ACC112 (cell line): Measurements from ENCODE around the gene FLT4.

Source experiments
- H2AFZ ChIP-seq: fragments of 200-600 bp; sonication (generic); one replicate; pipeline ENCODE4 v1.6.0; 2017; ENCODE audit warnings: antibody characterized with exemption, low read length; ENCODE audit not compliant: unreplicated experiment
- H3K27ac ChIP-seq: fragments of 200-600 bp; sonication (generic); 2 replicates; pipeline ENCODE4 v1.5.1; 2014; ENCODE audit warnings: low read depth, mild to moderate bottlenecking, antibody characterized with exemption, low read length, moderate library complexity
- H3K27me3 ChIP-seq: fragments of 200-600 bp; sonication (generic); 2 replicates; pipeline ENCODE4 v1.6.1; 2014; ENCODE audit warnings: mild to moderate bottlenecking, antibody characterized with exemption, low read length, moderate library complexity, mixed read lengths; ENCODE audit not compliant: insufficient read depth
- H3K36me3 ChIP-seq: fragments of 200-600 bp; sonication (generic); 2 replicates; pipeline ENCODE4 v1.6.1; 2016; ENCODE audit warnings: mild to moderate bottlenecking, antibody characterized with exemption, low read length, moderate library complexity, mixed read lengths; ENCODE audit not compliant: insufficient read depth
- H3K4me1 ChIP-seq: fragments of 200-600 bp; sonication (generic); one replicate; pipeline ENCODE4 v1.6.1; 2016; ENCODE audit warnings: low read length, mixed read lengths; ENCODE audit not compliant: insufficient read depth, unreplicated experiment, control insufficient read depth
- H3K4me3 ChIP-seq: fragments of 200-600 bp; sonication (generic); 2 replicates; pipeline ENCODE4 v1.5.1; 2014; ENCODE audit warnings: mild to moderate bottlenecking, low read depth, low read length
- H3K79me2 ChIP-seq: fragments of 200-600 bp; sonication (generic); one replicate; pipeline ENCODE4 v1.6.0; 2016; ENCODE audit warnings: low read length; ENCODE audit not compliant: control insufficient read depth, unreplicated experiment, insufficient read depth

The FLT4 gene

DNA sequence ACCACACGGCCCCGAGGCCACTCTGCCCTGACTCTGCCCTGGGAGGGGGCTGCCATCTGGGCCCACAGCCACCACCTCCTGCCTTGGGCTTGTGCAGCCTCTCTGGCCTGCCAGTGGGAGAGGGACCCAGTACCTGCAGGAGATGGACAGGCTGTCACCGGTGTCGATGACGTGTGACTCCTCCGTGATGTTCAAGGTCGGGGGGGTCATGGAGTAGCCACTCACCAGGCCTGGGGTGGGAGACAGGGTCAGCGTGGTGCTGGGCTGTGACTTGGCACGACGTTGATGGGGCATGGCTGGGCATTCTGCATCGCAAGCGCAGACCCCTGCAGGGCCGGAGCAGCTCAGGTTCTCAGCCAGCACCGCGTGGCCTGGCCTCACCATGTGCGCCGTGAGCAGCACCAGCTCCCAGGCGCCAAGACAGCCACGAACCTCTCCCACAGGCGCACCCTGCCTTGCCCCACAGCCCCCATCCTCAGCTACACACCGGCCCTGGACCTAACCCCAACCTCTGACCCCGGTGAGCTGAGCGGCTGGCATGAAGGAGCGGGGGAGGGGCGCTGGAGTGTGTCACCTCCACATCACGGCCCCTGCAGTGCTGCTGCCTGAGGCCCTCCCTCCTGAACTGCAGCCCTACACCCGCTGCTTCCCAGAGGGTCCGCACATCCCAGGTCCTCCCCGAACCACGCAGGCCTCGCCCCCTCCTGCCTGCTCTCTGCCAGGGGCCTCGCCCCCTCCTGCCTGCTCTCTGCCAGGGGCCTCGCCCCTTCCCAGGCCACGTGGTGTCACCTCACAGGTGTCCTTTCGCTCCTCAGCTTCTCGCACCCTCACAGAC, 17.6 kb downstream of the FLT4 start:
- H3K27me3 ChIP-seq: 0 out of 2 replicates have a peak, but pooled peaks cover 2% of the 10 kb centered on the region
- no peaks in the 10 kb centered on the region for H3K79me2 ChIP-seq
- no peak overlapping the region for H2AFZ ChIP-seq
- no peaks in the 10 kb centered on the region for H3K36me3 ChIP-seq
- H3K27ac ChIP-seq: no peak overlapping the region
- H3K4me3 ChIP-seq: no peak overlapping the region
- no peaks in the 10 kb centered on the region for H3K4me1 ChIP-seq

DNA sequence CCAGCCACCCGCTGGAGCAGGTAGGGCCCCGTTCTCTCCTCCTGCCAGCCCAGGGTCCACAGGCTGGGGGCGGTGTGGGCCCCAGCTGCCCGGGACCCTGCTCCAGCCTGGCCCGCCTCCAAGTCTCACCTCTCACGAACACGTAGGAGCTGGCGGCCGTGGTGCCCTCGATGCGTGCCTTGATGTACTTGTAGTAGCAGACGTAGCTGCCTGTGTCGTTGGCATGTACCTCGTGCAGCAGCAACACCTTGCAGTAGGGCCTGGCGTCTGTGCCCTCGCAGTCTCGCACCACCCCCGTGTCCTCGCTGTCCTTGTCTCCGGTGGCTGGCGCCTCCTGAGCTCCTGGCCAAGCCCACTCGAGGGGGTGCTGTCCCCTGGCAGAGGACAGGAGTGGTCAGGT, 19.0 kb downstream of the FLT4 start:
- Histone ChIP-seq H3K4me1 (no peaks in the 10 kb centered on the region), H3K27ac (no peak overlapping the region), H3K36me3 (no peaks in the 10 kb centered on the region)

GRCh38 chr5:180629831-180630382, 19.5 kb downstream of the FLT4 start:
- no peaks in the 10 kb centered on the region for H3K79me2 ChIP-seq
- H3K4me3 ChIP-seq: no peak overlapping the region
- 0 out of 2 replicates have a peak, but pooled peaks cover 2% of the 10 kb centered on the region for H3K27me3 ChIP-seq
- H3K27ac ChIP-seq: no peak overlapping the region
- no peak overlapping the region for H2AFZ ChIP-seq
- H3K36me3 ChIP-seq: no peaks in the 10 kb centered on the region
- H3K4me1 ChIP-seq: no peaks in the 10 kb centered on the region

More for the DNA sequence above, 19.0 kb downstream of the FLT4 start:
- no peak overlapping the region for H3K4me3 ChIP-seq
- no peak overlapping the region for H2AFZ ChIP-seq
- no peaks in the 10 kb centered on the region for H3K79me2 ChIP-seq
- 0 out of 2 replicates have a peak, but pooled peaks cover 2% of the 10 kb centered on the region for H3K27me3 ChIP-seq

DNA sequence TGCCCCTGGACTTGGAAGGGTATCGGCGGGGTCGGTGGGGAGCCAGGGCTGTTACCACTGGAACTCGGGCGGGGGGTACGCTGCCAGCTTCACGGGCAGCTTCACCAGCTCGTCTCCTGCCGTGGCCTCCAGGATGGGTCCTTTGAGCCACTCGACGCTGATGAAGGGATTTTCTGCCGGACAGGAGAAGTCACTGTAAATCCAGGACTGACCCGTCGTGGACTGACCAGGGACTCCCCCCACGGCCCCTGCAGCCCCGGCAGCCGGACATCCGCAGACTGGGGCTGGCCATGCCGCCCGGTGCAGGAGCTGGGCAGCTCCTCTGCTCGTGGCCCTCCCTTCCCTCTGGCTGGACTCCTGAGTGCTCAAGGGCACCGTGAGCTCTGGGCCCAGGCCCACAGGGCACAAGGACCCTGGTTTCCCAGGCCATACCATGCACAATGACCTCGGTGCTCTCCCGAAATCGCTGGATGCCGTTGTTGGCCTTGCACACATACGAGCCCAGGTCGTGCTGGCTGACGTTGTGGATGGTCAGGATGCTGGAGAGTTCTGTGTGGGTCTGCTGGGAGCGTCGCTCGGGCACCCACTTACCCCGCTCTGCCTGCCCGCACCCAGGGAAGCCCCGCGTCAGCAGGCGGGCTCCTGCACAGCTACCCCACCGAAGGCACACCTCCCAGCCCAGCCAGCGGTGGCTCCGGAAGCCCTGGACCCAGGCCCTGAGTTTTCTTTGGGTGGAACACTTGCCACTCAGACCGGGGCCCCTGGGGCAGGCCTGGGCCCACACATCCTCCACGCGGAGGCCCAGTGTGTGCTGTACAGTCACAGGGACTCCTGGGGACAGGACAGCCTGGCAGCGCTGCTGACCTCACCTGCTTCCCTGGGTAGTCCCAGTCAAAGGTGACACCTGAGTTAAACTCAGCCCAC, 20.3 kb downstream of the FLT4 start:
- H3K4me1 ChIP-seq: no peaks in the 10 kb centered on the region
- H3K4me3 ChIP-seq: no peak overlapping the region
- 0 out of 2 replicates have a peak, but pooled peaks cover 2% of the 10 kb centered on the region for H3K27me3 ChIP-seq
- no peak overlapping the region for H3K27ac ChIP-seq
- H3K79me2 ChIP-seq: no peaks in the 10 kb centered on the region
- H3K36me3 ChIP-seq: no peaks in the 10 kb centered on the region
- H2AFZ ChIP-seq: no peak overlapping the region

DNA sequence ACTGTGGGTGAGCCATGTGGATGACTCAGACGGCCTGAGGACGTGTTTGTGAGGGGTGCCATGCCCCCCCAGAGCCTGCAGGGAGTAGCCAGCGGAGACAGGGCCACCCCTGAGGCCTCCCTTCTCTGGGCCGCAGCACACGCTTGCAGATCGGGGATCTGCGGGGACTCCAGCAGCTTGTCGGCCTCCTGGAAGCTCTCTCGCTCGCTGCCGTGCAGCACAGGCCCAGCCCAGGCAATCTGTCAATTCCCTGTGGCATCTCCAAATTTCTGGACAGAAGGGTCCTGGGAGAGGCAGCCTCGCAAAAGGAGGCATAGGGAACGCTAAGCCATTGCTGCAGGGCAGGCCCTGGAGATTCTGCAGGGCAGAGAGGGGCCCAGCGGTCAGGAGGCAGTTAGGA, 21.2 kb downstream of the FLT4 start:
- Histone ChIP-seq H3K27ac (no peak overlapping the region), H3K27me3 (0 out of 2 replicates have a peak, but pooled peaks cover 2% of the 10 kb centered on the region), H3K4me1 (no peaks in the 10 kb centered on the region), H2AFZ (no peak overlapping the region), H3K36me3 (no peaks in the 10 kb centered on the region), H3K79me2 (no peaks in the 10 kb centered on the region), H3K4me3 (no peak overlapping the region)

DNA sequence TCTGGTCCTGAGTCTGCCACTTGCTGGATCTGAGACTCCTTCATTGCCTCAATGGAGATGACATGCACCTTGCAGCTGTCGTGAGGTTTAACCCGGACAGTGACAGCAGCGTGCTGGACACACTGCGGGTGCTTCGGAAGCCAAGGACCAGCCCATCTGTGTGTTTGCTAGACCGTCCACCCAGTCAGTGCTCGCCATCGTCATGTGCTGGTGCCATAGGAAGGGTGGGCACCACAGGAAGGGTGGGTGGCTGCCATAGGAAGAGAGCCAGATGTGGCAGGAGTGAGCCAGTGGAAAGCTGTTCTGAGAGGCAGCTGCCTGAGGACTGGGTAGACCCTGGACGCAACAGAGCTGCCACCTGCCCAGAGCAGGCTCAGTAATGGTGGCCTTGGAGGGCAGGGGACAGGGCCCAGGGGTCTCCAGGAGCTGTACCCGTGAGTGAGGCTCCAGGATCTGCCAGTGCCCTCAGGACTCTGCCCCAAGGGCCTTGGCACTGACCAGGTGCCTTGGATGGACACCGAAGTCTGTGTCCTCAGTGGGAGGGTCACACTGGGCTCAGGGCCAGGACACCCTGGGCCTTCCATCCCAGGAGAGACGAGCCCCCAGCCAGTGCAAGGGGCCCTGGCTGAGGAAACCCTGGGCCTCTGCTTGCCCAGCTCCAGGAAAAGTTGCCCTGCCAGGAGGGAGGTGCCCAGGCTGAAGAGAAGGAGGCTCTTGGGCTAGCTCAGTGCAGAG, 21.8 kb downstream of the FLT4 start:
- H3K79me2 ChIP-seq: no peaks in the 10 kb centered on the region
- H3K4me1 ChIP-seq: no peaks in the 10 kb centered on the region
- H3K4me3 ChIP-seq: no peak overlapping the region
- H3K36me3 ChIP-seq: no peaks in the 10 kb centered on the region
- no peak overlapping the region for H3K27ac ChIP-seq
- no peak overlapping the region for H2AFZ ChIP-seq
- H3K27me3 ChIP-seq: 0 out of 2 replicates have a peak, but pooled peaks cover 2% of the 10 kb centered on the region

DNA sequence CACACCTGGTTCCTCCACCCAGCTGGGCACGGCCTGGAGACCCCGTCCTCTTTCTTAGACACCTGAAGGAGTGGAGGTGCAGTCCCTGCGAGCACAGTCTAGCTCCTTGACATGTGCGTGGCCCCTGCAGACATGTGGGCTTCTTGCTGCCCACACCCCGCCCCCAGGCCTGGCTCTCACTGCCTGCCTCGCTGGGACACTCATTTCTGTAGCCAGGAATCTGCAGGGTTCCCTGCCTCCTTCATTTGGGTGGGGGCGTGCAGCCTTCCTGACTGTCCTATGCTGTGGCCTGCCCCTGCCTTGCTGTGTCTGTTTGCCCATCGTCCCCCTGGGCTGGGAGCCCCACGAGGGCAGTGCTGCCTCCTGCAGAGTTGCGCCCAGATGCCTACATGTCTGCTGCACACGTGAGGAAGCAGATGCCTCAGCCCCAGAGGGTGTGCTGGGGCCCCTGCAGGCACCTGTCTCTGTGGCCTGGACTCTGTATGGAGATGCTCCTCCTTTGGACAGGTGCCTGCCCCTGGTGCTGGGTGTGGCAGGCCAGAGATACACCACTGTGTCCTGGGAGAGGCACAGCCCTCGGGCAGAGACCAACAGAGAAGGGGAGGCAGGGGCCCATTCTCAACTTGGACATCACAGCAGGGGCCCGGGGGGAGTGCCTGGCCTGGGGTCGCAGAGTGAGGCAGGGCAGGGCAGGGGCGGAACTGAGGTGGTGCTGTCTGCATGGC, 22.6 kb downstream of the FLT4 start:
- Histone ChIP-seq H2AFZ (no peak overlapping the region), H3K36me3 (no peaks in the 10 kb centered on the region), H3K27me3 (0 out of 2 replicates have a peak, but pooled peaks cover 2% of the 10 kb centered on the region), H3K4me3 (no peak overlapping the region), H3K27ac (no peak overlapping the region), H3K4me1 (no peaks in the 10 kb centered on the region), H3K79me2 (no peaks in the 10 kb centered on the region)

DNA sequence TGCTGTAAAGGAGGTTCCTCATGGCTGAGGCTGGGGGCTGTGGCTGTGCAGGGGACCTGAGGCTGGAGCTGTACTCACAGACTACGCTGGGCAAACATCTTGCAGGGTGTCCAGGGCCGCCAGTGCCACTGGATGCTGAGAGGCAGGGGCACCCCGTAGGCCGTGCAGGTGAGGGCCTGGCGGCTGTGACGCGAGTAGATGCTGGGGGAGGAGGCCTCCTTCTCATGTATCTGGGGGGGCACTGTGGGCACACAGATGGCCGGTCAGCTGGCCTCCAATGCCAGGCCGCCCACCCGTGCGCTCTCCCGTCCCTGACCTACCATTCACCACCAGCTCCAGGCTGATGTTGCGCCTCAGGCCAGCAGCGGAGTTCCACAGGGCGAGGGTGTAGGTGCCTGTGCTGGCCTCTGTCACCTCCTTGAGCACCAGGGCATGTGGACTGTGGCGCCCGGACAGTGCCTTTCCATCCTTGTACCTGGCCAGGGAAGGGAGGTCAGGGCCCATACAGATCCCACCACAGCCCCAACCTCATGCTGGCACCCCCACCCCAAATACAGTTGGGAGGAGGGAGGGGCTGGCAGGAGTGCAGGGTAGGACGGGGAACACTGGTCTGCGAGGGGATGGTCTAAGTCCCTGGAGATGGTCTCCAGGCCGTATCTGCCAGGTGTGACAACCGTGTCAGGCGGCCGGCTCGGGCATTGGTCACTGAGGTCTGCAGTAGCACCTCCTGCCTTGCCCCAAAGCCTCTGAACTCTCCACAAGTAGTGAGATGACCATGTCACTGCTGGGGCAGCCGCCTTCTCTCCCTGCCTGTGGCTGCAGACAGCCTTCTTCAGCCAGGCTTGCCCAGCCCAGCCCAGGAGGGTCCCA, 23.4 kb downstream of the FLT4 start:
- Histone ChIP-seq H3K27me3 (0 out of 2 replicates have a peak, but pooled peaks cover 2% of the 10 kb centered on the region), H3K4me1 (no peaks in the 10 kb centered on the region), H3K27ac (no peak overlapping the region), H3K36me3 (no peaks in the 10 kb centered on the region), H2AFZ (no peak overlapping the region), H3K79me2 (no peaks in the 10 kb centered on the region), H3K4me3 (no peak overlapping the region)

- Histone ChIP-seq H2AFZ (no peak overlapping the region), H3K27me3 (0 out of 2 replicates have a peak, but pooled peaks cover 2% of the 10 kb centered on the region), H3K79me2 (no peaks in the 10 kb centered on the region), H3K4me1 (no peaks in the 10 kb centered on the region), H3K27ac (no peak overlapping the region), H3K36me3 (no peaks in the 10 kb centered on the region), H3K4me3 (no peak overlapping the region)
Observed at GRCh38 chr5:180625125-180625790, 24.1 kb downstream of the FLT4 start.
